SKM-1 (cell line): Measurements from ENCODE around the gene CD36.

ENCODE experiments used
- DNase-seq: peaks from one replicate; lab custom pipeline; 2025; ENCODE audit not compliant: unreplicated experiment; lab: John Stamatoyannopoulos, UW

Gene CD36

GRCh38 chr7:80637911-80638765, at the start of gene CD36:
Gene CD36, plus strand, starts transcription at chr7:80638642. Its CDS starts 8,099 bp downstream, at chr7:80646741.
- DNase-seq = peak; percentile 22

DNA sequence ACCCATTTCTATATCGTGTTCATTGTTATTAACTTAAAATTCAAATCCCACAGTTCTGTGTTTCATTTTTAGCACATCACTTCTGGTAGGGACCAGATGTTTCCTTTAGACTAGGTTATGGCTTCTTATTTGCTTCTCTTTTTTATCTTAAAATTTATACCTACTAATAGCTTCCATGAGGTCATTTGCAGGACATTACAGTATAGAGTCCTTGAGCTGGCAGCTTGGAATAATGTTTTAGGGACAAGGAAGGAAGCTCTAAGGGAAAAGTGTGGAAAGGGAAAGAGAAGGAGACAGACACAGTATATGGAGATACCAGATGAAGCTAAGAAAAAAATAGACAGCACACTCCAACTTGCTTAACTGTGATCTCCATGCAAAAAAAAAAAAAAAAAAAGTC, 48.8 kb upstream of the CD36 start:
- DNase-seq = no peak

DNA sequence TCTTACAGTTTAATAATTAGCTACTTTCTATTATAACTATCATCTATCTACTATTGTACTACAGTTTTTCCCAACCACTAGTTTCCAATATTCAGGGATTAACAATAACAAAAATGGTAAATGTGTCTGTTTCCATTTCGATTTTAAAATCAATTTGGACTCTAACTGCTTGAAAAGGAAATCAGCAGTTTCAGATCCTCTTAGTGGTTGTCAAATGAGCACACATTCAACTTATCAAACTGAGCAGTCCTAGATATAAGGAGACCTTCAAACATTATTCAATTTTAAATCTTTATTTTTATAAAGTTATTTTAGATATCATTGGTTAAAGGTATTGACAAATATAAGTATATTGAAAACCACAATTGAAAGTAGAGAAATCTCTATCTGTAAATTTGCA, 46.8 kb upstream of the CD36 start:
- no peak for DNase-seq

DNA sequence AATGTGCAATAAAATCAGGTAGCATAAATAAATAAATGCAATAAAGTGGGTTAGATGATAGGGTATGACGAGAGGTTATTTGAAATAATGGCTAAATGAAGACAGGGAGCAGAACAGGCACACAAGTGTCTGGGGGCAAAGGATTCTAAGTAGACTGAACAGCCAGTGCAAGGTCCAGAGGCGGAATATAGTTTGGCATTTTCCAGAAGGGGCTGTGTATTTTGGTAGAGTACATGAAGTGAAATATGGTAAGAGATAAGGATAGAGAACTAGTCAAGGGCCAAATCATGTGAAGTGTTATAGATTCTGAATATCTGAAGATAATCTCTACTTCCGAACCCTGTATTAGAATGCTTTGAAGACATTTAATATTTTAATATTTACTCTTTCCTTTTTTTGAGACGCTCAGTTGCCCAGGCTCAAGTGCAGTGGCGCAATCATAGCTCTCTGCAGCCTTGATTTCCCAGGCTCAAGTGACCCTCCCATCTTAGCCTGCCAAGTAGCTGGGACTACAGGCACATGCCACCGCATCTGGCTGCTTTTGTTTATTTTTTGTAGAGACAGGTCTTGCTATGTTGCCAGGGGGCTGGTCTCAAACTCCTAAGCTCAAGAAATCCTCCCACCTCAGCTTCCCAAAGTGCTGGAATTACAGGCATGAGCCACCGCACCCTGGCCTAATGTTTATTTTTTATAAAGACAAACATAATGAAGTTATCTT, 44.4 kb upstream of the CD36 start:
- no peak for DNase-seq

- DNase-seq = no peak
Measured at GRCh38 chr7:80596933-80597517, 41.4 kb upstream of the CD36 start.

GRCh38 chr7:80597875-80598274, 40.6 kb upstream of the CD36 start:
- DNase-seq = no peak

- DNase-seq = no peak
Measured at GRCh38 chr7:80600046-80600445, 38.4 kb upstream of the CD36 start.

GRCh38 chr7:80601999-80602398, 36.4 kb upstream of the CD36 start:
- no peak for DNase-seq

GRCh38 chr7:80603940-80604339, 34.5 kb upstream of the CD36 start:
- DNase-seq = no peak

DNA sequence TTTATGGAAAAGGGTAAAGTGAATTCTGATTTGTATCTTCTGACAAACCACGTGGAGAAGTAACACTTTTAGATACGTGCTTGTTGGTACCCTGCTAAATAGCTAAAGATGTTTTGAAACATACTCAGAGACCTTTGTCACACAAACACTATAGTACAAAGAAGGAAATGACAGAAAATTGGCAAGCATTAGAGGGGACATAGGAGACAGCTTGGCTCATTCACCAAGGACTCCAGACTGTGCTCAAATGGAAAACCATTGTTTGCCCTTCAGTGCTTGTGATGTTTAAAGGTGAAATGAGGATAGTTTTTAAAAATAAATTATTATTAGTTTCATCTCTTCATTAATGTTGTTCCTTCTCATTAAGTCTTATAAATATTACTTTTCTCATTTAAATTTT, 34.0 kb upstream of the CD36 start:
- no peak for DNase-seq

- DNase-seq = no peak
Measured at GRCh38 chr7:80607136-80607535, 31.3 kb upstream of the CD36 start.

DNA sequence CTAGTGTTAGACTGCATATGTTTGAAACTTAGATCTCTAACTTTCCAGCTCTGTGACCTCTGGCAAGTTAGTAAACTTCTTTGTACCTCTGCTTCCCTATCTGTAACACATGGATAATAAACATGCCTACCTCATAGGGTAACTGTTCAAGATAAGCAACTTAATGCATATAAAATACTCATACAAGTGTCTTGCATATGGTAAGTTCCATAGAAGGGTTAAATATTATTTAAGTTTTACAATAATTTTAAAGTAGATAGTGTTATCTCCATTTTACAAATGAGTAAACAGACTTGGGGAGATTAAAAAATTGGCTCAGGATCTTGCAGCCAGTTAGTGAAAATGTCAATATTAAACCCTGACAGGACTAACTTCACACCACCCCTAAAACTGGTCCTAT, 30.1 kb upstream of the CD36 start:
- DNase-seq = no peak

DNA sequence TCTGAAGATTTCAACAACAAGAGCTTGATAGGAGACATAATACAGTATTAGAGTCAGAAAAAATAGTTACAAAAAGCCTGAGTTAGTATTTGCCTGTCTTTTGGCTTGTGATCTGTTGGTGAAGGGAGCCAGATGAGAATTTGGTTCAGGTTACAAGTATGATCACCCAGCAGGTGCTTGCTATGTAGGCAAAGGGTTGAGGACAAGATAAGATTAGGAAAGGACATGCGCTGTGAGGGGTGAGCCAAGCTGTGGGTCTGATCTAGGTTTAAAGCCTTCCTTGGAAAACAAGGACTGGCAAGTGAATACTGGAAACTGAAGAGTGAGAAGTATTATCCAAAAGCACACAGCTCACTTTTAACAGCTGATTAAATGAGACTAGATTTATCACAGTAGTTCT, 28.7 kb upstream of the CD36 start:
- no peak for DNase-seq

GRCh38 chr7:80611353-80611752, 27.1 kb upstream of the CD36 start:
- DNase-seq = no peak

DNA sequence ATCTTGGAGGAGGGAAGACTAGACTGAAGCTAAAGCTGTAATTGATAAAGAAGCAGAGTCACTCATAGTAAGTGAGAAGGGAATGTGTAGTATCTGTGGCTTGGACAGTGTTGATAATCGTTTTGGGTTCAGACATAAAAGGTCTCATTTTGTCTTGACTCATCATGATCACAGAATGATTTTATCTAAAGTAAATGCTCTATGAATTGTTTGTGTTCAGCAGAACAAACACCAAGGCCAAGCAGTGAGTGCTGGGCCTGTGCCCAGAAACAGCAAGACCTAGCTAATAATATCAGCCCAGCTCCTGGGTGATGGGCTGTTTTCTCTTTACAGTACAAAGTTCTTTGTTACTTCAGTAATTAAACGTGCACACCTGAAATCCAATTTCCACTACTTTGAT, 26.7 kb upstream of the CD36 start:
- DNase-seq = no peak

DNA sequence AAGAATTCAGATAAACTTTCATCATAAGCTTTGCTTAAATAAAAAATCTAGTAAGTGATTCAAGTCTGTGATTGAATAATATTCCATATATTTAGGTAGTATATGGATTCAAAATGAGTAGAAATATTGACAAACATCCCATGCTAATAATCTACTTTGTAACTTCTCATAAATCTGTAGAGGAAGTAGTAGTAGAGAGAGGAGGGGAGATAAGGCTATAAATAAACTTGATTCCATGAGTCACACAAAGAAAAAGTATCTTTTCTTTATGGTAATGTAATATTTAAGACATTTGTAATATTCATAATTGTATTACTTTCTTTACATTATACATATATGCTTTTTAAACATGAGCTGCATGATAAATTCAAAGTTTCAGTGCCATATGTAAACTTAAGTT, 25.6 kb upstream of the CD36 start:
- DNase-seq = no peak

DNA sequence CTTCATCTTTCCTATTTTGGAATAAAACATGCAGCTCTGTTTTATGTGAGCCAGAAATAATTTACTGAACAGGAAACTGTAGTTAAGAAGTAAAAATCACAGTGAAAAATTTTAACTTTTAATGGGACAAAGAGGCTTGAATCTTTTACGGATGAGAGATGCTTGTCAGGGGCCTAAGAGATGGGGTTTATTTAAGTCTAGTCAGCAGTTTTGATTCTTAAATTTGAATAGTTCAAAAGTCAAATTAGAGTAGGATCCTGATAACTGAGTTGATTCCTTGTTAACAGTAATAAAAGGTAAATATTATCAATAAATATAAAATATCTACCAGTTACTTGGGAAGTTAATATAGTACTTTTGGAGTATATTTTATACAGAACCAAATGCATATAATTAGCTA, 24.9 kb upstream of the CD36 start:
- no peak for DNase-seq

DNA sequence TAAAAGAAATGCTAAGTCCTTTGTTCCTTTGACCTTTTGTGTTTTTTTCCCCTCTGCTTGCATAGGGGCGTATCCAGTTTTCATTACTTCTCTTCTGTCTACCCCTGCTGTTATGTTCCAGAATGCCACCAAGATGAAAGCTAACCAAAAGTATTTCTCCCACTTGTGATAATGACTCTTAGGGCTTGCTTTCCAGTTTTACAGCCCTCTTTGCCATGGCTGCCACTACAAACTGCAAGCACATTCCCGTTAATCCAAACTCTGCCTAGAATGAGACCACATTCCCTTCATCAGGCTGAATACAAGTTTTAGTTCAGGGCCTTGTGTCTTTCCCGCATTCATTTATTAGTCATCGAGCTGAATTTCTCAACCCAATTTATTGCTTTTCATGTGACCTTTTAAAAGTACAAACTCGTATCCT, 23.6 kb upstream of the CD36 start:
- DNase-seq = no peak

DNA sequence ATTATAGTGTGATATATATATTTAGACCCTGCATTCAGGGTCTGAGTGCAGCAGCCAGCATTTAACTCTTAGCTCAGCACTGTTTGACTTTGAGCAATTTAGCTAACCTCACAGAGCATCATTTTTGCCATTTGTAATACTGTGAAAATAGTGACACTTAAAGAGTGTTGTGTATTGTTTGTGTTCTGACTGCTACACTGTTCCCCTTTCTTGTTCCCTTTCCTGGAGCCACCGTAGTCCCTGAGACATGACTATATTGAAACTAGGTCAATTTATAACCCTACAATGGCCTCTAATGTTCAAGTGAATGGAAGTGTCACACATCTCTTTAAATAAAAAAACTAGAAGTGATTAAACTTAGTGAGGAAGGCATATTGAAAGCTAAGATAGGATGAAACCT, 20.3 kb upstream of the CD36 start:
- no peak for DNase-seq

DNA sequence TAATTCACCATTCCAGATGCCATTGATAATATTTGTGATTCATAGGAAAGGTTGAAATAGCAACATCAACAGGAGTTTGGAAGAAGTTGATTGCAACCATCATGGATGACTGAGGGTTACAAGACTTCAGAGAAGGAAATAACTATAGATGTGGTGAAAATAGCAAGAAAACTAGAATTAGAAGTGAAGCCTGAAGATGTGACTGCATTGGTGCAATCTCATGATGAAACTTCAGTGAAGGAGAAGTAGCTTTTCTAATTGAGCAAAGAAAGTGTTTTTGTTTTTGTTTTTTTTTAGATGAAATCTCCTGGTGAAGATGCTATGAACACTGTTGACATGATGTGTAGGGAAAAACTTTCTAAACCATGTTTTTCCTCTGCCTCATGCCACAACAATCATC, 18.7 kb upstream of the CD36 start:
- no peak for DNase-seq

DNA sequence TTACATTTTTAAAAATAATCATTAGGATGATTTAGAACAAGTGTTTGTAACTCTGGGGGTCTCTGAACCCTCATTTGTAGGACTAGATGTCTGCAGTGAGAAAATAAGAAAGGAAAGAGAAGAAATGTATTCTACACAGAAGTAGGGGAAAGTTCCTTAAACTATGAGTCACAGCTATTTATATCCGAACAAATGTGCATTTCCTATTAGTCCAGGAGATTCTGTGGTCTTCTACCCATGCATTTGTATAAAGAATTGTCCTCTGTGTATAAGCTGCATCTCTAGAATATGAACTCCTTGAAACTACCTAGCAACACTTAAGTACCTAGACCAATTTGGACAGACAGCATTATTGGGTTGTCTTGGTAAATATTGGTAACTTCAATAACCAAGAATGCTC, 15.9 kb upstream of the CD36 start:
- no peak for DNase-seq
